GM18499 (cell line): Measurements from ENCODE around the gene RHBDF2.

Experiments used
- ATAC-seq: cut with Tn5 transposase; IDR thresholded peaks from one replicate; pipeline ENCODE4 v1.9.1; 2021; ENCODE audit warnings: moderate number of reproducible peaks; ENCODE audit not compliant: insufficient read depth, unreplicated experiment

The RHBDF2 gene

GRCh38 chr17:76501018-76501826, at the start of gene RHBDF2:
Gene RHBDF2 (minus strand): TSS chr17:76501423. CDS start chr17:76481524, 19,899 bp downstream.
- ATAC-seq = no peak

DNA sequence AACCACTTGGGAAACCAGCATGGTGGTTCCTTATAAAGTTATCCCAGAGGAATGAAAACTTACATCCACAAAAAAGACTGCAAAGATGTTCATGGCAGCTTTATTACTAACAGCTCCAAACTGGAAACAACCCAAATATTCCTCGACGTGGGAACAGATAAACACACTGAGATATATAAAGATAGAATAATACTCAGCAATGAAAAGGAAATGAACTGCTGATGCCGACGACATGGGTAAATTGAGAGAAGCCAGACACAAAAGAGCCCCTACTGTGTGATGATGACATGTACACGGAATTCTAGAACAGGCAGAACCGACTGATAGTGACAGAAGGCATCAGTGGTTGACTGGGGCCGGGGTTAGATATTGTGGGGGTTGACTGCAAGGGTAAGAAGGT, 48.3 kb upstream of the RHBDF2 start:
- ATAC-seq = no peak

GRCh38 chr17:76549215-76549518, 47.9 kb upstream of the RHBDF2 start:
- no peak for ATAC-seq

DNA sequence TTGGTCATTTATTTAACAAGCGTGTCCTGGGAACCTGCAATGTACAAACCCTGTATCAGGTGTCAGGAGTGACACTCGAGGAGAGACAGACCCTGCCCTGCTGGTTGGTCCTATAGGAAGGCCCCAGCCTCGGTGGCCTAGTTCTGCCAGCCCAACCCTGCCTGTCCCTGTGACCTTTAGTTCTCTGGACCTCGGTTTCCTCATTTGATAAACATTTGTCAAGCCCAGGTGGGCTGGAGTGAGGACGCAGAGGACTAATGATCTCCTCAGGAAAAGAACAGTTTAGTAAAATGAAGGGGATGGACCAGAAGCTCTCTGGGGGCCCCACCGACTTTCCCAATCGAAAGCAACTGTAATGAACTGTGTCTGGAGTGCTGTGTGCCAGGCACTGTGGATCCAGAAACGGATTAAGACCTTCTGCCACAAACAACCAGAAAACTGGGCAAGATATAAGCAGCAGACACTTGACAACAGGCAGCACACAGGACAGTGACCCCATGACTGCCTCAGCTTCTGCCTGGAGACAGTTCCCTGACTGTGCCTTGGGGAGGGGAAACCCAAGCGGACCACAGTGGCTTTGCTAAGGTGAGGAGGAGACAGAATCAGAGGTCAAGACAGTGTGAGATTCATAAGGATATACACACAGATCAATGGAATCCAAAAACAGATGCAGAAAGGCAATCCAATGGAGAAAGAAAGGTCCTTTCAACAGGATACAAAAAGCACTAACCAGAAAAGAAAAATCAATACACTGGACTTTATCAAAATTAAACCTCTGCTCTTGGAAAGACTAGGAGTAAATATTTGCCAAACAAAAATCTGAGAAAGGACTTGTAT, 47.4 kb upstream of the RHBDF2 start:
- no peak for ATAC-seq

DNA sequence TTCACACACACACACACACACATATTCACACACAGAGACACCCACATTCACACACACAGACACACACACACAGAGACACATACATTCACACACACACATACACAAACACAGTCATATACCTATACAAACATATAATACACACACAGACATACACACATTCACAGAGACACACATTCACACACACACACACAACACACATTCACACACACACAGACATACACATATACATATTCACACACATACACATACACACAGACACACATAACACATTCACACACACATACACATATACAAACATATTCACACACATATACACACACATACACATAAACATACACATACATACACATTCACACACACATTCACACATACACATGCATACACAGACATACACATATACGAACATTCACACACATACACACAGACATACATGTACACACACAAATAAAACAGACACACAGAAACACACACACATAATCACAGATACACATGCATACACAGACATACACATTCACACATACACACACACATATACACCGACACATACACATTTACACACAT, 46.5 kb upstream of the RHBDF2 start:
- no peak for ATAC-seq

- no peak for ATAC-seq
Measured at GRCh38 chr17:76547183-76547641, 46.0 kb upstream of the RHBDF2 start.

DNA sequence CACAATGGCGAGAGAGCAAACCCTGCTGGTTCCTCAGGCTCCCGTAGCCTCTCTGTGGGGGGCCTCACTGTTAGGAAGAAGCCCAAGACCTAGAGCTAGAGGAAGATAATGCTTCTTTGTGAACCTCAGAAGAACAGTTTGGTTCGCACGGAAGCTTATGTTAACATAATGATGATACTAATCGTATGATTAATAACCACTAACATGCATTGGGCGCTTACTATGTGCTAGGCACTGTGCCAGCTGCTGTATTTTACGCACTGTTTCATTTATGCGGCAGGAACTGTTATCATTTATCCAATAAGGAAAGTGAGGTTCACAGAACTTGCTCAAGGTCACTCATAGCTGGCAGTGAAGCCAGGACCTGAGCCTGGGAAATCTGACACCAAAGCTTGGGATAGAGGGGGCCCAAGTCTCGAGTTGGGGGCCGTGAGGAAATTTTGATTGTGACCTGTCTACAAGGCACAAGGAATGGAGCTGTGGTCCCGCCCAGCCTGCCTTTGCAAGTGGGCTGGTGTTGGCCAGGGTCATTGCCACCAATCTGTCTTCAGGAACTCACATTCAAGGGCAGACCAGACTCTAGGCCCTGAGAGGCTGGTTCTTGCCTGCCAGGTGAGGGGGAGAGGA, 45.4 kb upstream of the RHBDF2 start:
- ATAC-seq = no peak

DNA sequence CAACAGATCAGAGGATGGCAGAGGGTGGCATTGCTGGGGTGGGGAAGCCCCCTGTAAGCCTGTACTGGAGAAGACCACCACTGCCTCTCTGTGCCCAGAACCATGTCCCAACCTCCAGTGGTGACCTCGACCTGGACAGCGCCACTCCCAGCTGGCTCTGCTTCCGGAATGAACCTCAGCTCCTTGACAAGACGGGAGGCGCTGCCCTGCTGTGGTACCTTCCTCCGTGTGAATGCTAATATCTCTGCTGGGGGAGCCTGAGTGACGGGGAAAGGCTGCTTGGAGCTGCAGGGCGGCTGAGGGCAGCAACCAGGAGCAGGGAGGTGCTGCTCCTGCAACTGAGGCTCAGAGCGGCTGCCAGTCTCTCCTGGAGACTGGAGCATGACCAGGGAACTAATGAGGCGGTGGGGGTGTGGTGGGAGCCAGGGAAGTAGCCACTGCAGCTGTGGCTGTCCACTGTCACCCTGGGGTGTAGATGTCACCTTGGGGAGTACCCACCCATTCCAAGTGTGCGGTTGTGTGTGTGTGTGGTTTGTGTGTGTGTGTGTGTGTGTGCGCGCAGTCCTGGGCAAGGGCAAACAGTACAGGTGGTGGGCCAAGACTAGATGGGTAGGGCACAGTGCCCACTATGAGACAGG, 44.8 kb upstream of the RHBDF2 start:
- ATAC-seq = no peak

DNA sequence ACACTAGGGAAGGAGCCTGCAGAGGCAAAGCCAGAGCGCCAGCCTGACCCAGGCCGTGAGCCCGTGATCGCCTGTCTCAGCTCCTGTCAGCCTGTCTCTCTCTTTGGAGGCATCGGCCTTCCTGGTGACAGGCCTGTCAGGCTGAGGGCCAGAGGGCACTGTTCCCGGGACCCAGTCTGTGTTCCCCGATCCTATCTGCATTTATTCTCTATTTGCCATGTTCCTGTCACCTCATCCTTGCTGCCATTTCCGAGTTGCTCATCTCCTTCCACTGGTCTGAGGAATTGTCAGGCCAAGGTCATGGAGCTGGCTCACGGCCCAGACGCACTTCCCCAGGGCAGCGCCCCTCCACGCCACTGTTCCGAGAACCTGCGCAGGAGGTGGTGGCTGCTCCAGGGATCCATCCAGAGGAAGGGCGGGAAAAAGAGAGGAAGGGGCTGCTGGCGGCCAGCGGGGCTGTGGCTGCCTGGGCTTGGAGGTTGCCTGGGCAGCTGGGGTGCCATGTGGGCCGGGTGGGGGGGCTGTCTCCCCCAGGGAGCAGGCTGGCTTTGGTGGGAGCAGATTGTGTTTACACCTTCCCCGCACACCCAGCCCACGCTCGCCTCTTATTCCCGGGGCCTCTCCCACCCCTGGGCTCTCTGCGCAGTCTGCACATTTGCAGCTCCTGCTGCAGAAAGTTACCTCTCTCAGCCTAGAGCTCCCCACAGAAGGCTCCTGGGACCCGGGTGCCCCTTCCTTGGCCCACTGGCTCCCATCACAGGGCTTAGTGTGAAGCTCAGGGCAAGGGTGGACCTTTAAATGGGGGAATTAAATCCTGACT, 43.5 kb upstream of the RHBDF2 start:
- no peak for ATAC-seq

- ATAC-seq = no peak
Measured at GRCh38 chr17:76543826-76544545, 42.8 kb upstream of the RHBDF2 start.

GRCh38 chr17:76543482-76543825, 42.2 kb upstream of the RHBDF2 start:
- ATAC-seq = no peak

GRCh38 chr17:76542984-76543383, 41.8 kb upstream of the RHBDF2 start:
- no peak for ATAC-seq

- ATAC-seq = no peak
Measured at GRCh38 chr17:76542566-76542971, 41.3 kb upstream of the RHBDF2 start.

DNA sequence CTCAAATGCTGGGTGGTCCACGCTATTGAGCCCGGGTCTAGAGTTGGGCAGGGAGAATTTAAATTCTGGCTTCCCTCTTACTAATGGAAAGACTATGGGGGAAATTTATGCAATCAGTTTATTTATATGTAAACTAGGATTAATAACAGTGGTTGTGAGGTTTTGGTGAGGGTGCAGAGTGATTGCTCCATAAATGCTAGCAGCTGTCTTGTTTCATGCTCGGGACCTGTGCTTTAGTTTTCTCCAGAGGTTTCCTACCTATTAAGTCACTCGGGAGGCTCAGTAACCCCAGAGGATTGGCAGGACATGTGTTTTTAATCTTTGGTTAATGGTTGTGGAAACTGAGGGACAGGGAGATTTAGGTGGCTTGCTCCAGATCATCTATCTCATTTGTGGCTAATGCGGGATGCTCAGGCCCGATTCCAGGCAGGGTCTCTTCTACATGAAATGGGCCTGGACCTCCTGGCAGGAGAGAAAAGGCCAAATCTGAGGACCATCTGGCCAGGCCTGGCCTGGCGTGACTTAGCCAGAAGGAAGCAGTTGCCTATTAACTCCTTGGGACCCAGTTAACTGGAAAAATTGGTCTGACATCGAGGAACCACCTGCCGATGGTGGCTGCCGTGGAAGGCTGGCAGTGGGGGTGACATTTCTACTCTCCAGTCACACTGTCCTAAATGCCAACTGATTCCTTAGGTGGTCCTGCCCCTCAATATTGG, 40.7 kb upstream of the RHBDF2 start:
- ATAC-seq = no peak

DNA sequence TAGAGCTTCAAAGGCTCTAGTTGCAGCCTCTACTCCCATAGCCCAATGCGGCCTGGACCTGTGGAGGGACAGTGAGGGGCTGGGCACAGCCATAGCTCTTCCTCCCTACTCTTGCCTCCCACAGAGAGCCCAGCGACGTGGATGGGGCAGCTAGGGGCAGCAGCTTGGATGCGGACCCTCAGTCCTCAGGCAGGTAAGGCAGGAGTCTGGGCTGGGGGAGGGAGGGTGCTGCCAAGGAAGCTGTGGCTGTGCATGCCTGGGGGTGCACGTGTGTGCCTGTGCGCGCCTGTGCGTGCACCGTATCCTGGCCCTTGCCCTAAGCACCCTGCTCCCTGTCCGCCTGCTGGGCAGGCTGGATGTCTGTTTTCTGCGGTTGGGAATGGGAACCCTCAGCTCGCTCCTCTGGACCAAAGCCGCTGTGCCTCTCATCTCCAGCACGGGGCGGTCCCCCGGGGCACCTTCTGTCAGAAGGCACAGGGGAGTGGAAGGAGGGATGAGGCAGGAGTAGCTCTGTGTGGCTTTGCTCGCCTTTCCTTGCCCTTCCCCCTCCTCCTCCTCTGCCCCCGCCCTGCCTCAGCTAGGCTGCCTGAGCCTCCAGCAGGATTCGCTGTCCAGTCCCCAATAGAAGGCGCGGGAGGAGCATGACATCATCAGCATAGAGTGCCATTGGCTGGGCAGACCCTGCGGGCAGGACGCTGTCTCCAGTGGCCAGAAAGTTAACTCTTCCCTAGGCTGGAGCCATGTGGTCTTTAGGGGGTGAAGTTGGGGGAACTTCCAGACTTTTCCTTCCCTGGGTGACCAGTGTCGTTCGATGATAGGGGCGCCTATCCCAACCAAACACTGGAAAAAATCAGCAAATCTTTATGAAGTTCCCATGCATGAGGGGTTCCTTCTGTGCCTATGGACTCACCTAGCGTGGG, 39.4 kb upstream of the RHBDF2 start:
- ATAC-seq = no peak

GRCh38 chr17:76539631-76540271, 38.5 kb upstream of the RHBDF2 start, which contains the start of gene PRCD:
Gene PRCD (plus strand): TSS chr17:76540044. CDS start chr17:76540142, 98 bp downstream.
- ATAC-seq = no peak
